BJ (cell line): ENCODE measurements around the gene TSPAN18. TPM values are rescaled to one million over a fixed set of nuclear protein-coding genes. Genes with fewer than 3 reads are reported as not detected.

Experiments
- CTCF ChIA-PET: fragments of 350-600 bp; formaldehyde crosslinking; extraction: SDS; loops from one replicate; lab custom pipeline; 2021; ENCODE audit warnings: antibody characterized with exemption, inconsistent platforms; lab: Yijun Ruan, JAX
- POLR2A ChIA-PET: fragments of 300-600 bp; sonication (Branson Sonifier 250); formaldehyde crosslinking; extraction: SDS; loops from one replicate; lab custom pipeline; 2021; ENCODE audit warnings: antibody characterized with exemption; lab: Charles Lee
- DNase-seq: peaks from one replicate; pipeline ENCODE4 v3.0.0-alpha.2; 2011; ENCODE audit warnings: low read depth
- H3K27me3 ChIP-seq: 2 replicates; pipeline ENCODE4 v1.6.0; 2011; ENCODE audit warnings: low read length; ENCODE audit not compliant: control insufficient read depth, insufficient read depth
- H3K36me3 ChIP-seq: 2 replicates; pipeline ENCODE4 v1.5.1; 2011; ENCODE audit warnings: low read length; ENCODE audit not compliant: control insufficient read depth, insufficient read depth
- H3K4me3 ChIP-seq: 2 replicates; pipeline ENCODE4 v1.5.1; 2011; ENCODE audit warnings: low read depth, mild to moderate bottlenecking, control low read depth, low read length
- polyA plus RNA-seq: library from polyadenylated mRNA; depleted of rRNA; stranded (reverse); fragments of >200 nt; gene quantifications from 2 replicates; pipeline ENCODE4 v1.2.3, GENCODE V29; 2011
- TF ChIP-seq, protein P1 (sequence below): IDR thresholded peaks from 2 replicates; pipeline ENCODE4 v1.5.1; 2011; ENCODE audit warnings: low read depth, mild to moderate bottlenecking, control low read depth, inconsistent platforms, low read length, moderate library complexity; ENCODE audit not compliant: insufficient read depth

Gene TSPAN18
- polyA plus RNA-seq, 1 experiment: 0.55 TPM

DNA sequence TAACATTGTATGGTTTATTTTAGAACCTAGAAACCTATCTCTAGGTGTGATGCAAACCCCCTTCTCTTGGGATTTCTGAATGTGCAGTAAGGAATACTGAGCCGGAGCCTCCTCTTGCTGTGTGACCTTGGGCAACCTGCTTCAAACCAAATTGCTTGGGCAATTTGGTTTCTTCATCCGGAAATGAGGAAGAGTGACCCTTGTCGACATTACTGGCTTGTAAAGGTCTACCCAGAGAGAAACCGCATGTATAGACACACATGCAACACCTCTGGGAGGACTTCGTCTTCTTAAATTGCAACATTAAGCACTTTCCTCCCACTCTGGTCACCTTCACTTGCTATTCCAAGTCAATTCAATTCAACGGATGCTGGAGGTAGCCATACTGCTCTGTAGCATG is 243.5 kb downstream of the TSPAN18 start:
- POLR2A ChIA-PET: no interaction called here
- CTCF ChIA-PET: interaction anchor here (1.9 to 2.1 kb wide), 3 partner anchors 34 to 133 kb away, joined by 5 to 8 read pairs (median 7); no protein-coding TSS in a partner anchor
- no peak for DNase-seq

DNA sequence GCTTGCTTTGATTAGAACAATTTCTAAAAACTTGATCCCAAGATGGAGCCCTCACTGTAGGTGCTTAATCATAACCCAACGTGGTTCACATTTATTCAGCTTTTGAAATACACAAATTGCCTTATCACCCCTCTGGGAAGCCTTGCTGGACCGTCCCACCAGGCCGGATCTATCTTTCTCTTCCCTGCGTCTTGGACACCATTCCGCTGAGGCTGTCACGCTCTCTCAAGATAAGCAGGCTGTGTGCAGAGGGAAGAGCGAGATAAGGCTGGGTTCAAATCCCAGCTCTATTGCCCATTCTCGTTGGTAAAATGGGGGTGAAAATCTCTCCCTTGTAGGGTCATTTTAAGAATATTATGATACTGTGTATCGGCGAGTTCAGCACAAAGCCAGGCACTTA is 244.4 kb downstream of the TSPAN18 start:
- POLR2A ChIA-PET: no interaction called here

More for the DNA sequence above, 243.5 kb downstream of the TSPAN18 start:
- TF ChIP-seq, protein P1, sequence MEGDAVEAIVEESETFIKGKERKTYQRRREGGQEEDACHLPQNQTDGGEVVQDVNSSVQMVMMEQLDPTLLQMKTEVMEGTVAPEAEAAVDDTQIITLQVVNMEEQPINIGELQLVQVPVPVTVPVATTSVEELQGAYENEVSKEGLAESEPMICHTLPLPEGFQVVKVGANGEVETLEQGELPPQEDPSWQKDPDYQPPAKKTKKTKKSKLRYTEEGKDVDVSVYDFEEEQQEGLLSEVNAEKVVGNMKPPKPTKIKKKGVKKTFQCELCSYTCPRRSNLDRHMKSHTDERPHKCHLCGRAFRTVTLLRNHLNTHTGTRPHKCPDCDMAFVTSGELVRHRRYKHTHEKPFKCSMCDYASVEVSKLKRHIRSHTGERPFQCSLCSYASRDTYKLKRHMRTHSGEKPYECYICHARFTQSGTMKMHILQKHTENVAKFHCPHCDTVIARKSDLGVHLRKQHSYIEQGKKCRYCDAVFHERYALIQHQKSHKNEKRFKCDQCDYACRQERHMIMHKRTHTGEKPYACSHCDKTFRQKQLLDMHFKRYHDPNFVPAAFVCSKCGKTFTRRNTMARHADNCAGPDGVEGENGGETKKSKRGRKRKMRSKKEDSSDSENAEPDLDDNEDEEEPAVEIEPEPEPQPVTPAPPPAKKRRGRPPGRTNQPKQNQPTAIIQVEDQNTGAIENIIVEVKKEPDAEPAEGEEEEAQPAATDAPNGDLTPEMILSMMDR: no peak
- Histone ChIP-seq H3K27me3 (peaks cover 1% of the 10 kb centered on the region), H3K36me3 (no peaks in the 10 kb centered on the region), H3K4me3 (no peak overlapping the region)

DNA sequence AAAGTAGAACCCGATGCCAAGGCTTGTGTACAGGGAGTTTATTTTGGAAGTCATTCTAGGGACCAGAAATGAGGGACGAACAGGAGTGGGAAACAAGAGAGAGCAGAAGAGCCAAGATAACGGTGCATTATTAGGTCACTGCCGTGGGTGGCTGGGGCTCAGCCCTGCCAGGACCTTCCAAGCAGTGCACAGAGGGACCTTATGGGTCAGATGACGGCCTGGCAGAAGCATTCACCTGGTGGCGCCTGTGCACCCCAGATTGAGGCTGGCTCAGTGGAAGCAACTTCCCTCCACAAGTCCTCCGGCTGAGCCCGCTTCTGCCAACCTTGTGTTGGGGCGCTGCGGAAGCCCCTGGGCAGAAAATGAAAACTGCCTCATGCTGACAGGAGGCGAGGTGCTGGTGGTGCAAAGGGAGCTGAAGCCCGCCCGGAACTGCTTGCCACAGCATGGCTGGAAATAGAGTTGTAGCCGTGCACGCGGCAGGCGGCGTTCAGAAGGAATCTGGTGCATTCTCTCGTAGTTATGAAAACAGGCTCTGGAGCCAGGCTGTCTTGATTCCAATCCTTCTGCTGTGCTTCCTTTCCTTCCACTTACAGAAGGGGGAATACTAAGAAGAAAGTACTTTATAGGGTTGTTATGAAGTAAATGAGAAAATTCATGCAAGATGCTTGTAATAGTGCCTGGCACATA is 246.1 kb downstream of the TSPAN18 start:
- POLR2A ChIA-PET: no interaction called here
- no peaks in the 10 kb centered on the region for H3K36me3 ChIP-seq
- DNase-seq: no peak
- H3K27me3 ChIP-seq: peaks cover 1% of the 10 kb centered on the region
- TF ChIP-seq, protein P1: no peak
- CTCF ChIA-PET: interaction anchor here (1.2 kb wide), 1 partner anchor 132 kb away, joined by 4 read pairs; no protein-coding TSS in a partner anchor
- H3K4me3 ChIP-seq: no peak overlapping the region

More for the DNA sequence above, 244.4 kb downstream of the TSPAN18 start:
- CTCF ChIA-PET: interaction anchor here (0.8 to 2.1 kb wide), 4 partner anchors 11 to 132 kb away, joined by 3 to 7 read pairs (median 4); no protein-coding TSS in a partner anchor
- Histone ChIP-seq H3K27me3 (peaks cover 1% of the 10 kb centered on the region), H3K4me3 (no peak overlapping the region), H3K36me3 (no peaks in the 10 kb centered on the region)
- no peak for DNase-seq
- TF ChIP-seq, protein P1: no peak

DNA sequence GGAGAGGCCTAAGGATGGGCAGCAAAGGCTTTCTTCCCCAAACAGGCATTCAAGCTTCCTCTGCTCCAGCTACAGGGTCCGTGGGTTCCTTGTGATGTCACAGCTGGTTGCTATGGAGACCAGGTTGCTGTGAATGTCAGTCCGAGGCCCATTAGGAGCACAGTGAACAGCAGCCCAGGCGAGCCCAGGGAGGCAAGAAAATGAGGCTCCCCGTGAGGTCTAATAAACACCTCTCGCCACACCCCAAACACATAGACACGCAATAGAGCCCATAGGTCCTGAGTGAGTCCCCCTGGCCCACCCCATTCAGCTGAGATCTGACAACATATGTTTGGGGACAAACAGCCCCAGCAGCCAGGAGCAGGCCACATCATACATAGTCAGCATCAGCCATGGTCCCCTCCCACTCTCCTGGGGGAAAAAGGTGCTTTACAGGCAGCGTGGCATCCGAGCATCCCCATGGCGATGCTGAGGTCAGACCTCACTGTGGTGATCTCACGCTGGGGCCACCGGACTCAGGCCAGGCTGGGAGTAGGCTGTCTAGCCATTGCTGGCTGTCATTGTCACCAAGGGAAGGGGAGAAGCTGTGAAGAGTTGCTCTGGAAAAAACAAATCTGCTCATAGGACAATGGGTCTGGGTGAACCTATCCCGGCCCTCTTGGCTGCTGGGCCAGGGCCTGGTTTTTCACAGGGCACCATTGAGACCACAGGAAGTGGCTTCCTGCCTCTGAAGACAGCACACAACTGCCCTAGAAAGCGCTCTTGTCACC is 247.1 kb downstream of the TSPAN18 start:
- TF ChIP-seq, protein P1: no peak
- DNase-seq: no peak
- no peaks in the 10 kb centered on the region for H3K36me3 ChIP-seq
- ChIA-PET CTCF (interaction anchor here (1.2 kb wide), 1 partner anchor 131 kb away, joined by 4 read pairs; no protein-coding TSS in a partner anchor), POLR2A (no interaction called here)
- H3K27me3 ChIP-seq: peaks cover 1% of the 10 kb centered on the region
- H3K4me3 ChIP-seq: no peak overlapping the region

DNA sequence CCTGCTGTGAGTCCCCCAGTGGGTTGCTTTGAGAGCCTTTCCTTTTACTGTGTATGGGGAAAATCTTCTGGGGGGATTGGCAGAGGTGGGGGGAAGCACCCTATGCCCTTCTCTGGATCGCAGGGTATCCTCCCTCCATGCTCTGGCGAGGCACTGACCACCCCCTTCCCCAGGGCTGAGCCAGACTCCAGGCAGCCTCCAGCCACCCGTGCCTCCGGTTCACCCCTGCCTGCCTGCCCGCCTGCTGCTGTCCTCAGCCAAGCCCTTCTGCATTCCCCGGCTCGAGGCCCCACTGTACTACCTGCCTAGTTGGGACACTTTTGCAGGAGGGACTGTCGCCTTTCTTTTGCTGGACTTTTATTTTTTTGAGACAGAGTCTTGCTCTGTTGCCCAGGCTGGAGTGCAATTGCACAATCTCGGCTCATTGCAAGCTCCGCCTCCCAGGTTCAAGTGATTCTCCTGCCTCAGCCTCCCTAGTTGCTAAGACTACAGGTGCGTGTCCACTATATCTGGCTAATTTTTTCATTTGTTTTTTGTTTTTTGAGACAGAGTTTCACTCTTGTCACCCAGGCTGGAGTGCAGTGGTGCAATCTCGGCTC is 247.7 kb downstream of the TSPAN18 start:
- TF ChIP-seq, protein P1: no peak
- ChIA-PET POLR2A (no interaction called here), CTCF (no interaction called here)
- H3K27me3 ChIP-seq: peaks cover 1% of the 10 kb centered on the region
- no peak for DNase-seq
- H3K36me3 ChIP-seq: no peaks in the 10 kb centered on the region
- H3K4me3 ChIP-seq: no peak overlapping the region
